Measurements from ENCODE around the gene FAM78A.
"Not testable (repeated sequence)": the region's sequence is repeated elsewhere in the genome, so short reads cannot be mapped to it uniquely, and the experiment has no call there.

The FAM78A gene

DNA sequence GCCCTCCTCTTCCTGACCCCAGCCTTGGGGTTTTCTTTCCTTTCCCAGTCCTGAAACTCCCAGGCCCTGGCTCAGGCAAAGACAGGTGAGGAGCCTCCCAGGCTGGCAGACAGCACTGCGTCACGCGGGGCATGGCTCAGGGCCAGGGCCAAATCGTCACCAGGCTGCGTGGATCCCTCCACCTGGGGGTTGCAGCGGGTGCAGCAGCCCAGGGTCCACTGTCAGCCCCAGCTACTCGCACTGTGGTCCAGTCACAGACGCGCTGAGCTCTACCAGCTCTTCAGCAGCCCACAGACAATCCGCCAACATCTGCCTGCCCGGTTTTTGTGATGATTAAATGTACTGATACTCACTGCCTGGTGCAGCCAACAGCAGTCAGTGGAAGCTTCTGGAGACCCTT is 12.1 kb downstream of the FAM78A start:
- no peak for DNase-seq (ENCODE audit: low read depth)

DNA sequence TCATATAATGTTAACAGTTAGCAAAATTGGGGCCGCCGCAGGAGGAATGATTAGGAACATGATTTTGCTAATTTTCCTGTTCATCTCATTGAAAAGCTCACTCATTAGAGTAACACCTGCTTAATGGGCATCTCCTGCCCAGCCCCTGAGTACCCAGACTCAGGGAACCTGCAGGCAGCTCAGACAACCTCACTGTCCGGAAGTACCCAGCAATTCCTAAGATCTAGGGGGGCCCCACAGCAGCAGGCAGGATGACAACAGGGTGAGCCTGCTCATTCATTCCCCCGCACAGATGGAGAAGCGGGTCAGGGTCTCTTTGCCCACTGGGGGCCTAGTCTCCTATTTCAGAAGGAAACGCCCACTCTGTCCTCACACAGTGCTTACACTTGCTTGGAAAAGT is 12.6 kb downstream of the FAM78A start:
- no peak for DNase-seq (ENCODE audit: low read depth)

DNA sequence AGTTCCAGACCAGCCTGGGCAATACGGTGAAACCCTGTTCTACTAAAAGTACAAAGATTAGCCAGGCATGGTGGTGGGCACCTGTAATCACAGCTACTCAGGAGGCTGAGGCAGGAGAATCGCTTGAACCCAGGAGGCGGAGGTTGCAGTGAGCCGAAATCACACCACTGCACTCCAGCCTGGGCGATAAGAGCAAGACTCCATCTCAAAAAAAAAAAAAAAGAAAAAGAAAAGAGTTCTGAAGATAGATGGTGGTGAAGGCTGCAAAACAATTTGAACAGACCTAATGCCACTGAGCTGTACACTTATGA is 13.3 kb downstream of the FAM78A start:
- not testable (repeated sequence) for DNase-seq (ENCODE audit: low read depth)

DNA sequence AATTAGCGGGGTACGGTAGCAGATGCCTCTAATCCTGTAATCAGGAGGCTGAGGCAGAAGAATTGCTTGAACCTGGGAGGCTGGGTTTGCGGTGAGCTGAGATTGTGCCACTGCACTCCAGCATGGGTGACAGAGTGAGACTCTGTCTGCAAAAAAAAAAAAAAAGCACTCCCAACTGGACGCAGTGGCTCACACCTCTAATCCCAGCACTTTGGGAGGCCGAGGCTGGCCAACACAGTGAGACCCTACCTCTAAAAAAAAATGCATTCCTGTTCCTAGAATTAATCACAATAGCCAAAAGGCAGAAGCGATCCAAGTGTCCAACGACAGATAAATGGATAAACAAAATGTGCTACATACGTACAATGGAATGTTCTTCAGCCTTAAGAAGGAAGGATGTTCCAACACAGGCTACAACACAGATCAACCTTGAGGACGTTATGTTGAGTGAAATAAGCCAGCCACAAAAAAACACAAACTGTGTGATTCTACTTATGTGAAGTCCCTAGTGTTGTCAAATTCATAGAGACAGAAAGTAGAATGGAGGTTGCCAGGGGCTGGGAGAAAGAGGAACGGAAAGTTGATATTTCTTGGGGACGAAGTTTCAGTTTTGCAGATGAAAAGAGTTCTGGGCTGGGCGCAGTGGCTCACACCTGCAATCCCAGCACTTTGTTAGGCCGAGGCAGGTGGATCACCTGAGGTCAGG is 13.8 kb downstream of the FAM78A start:
- DNase-seq (ENCODE audit: low read depth) = peak; percentile 39

DNA sequence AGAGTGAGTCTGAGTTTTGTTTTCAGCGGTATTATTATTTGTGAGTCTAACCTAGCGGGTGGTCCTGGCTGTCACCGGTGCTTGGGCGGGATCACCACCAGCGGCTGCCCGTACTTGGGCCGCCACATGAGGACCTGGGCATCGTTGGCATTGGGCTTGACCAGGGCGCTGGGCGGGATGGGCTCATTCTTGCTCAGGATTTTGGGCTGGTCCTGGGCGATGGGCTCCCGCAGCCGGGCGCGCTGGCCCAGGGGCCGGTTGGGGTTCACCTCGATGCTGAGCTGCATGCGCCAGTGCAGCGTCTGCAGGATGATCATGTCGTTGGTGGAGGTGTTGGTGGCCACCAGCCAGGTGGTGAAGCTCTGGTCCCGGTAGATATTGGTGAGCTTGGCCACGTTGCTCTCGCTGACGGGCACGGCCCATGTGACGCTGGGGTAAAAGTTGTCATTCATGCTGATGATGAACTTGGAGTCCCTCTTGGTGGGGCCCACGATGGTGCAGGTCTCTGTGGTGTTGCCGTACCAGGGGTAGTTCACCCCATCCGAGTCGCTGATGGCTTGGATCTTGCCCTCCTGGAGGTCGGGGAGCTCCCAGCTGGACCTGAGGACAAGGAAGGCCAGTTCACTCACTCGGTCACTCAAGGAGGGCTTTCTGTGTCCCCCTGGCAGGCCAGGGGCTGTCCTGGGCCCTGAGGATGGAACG is 15.4 kb downstream of the FAM78A start:
- no peak for DNase-seq (ENCODE audit: low read depth)

DNA sequence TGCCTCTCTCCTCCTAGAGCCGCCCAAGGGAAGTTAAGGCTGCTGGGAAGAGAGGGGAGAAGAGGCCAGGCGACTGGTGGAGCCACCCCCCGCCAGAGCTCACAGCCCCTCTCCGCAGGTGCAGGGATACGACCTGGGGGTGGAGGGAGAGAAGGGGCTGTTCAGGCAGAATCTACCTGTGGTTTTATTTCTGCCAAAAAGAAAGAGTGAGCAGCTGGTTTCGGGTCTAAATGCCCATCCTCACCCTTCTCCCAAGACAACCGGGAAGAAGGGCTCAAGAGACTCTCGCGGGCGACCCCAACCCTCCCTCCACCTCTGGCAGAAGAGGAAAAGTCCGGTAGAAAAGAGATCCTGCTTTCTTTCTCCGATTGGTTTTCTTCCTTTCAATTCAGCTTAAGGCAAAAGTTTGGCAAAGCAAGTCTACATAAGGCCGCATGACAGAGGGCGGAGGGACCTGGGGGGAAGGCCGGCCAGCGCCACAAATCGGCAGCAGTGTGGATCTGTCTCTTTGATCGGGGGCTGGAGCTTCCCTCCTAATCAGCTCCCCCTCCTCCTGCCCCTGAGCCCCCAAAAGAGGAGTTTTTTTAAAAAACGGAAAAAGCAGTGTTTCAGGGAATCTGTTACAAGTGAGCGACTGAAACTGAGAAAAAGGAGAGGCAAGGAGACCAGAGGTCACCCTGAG is 16.3 kb downstream of the FAM78A start:
- no peak for DNase-seq (ENCODE audit: low read depth)

DNA sequence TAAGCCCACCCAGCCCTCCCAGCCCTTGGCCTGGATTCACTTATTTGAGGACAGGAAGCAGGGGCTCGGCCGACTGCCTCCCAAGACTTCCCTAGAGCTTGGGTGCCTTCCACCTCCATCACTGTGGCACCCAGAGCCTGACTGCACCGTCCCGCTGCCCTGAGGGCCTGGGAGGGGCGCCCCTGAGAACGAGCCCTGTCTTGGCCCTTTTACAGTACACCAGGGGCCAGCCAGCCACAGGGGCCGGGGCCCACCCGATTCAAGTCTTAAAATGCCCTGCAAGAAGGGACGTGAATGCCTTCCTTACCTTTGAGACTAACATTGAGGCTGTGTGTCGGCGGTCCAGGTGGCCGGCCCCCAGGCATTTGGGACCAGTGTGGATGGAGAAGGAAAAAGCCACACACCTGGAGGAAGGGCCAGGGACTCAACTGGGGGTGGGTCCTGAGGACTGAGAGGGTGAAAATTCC is 16.8 kb downstream of the FAM78A start:
- DNase-seq (ENCODE audit: low read depth) = no peak

DNA sequence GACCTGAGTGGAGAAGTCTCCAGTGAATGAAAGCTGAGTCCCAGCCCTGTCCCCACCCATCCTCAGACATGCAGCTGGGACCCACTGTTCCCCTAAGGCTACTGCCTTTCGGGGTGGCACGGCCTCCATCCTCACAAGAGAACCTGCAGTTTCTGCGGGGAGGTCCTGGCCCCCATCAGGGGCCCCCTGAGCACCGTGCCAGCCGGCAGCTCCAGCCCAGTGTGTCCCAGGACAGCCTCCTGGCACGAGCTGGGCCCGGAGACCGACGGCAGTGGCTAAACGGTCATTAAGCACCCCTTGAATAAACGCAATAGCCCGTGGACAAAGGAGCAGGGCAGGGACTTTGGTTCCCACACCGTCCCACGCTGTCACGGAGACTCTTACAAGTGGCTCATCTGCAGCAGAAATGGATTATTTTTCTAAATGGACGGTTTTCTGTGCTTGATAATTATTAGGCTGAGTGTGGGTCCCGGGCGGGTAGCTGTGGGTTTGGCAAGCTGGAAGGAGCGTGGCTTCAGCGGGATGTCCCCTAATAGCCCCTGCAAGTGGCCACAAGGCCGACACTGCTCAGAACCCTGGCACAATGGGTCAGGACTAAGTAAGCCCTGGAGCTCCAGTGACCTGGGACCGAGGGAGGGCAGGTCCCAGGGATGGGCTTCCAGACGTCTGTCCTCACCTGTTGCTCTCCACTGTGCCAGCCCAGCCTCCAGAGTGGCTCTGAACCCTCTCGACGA is 17.4 kb downstream of the FAM78A start:
- DNase-seq (ENCODE audit: low read depth) = no peak

DNA sequence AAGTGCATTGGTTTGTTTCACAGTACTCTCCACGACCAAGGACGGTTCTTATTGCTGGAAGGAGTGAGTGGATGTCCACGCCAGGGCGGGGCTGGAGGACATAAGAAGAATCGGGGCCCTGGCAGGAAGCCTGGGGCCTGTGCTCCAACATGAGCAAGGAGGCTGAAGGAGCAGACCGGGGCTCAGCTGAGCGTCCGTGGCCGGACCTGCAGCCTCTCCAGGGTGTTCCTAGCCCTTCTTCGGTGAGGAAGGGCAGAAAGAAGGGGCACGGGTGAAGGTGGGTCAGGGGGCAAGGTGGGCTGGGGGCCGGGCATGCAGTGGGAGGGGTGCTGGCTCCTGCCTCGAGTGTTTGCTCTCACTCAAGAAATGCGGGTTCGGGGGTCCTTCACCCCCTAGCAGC is 18.1 kb downstream of the FAM78A start:
- no peak for DNase-seq (ENCODE audit: low read depth)

DNA sequence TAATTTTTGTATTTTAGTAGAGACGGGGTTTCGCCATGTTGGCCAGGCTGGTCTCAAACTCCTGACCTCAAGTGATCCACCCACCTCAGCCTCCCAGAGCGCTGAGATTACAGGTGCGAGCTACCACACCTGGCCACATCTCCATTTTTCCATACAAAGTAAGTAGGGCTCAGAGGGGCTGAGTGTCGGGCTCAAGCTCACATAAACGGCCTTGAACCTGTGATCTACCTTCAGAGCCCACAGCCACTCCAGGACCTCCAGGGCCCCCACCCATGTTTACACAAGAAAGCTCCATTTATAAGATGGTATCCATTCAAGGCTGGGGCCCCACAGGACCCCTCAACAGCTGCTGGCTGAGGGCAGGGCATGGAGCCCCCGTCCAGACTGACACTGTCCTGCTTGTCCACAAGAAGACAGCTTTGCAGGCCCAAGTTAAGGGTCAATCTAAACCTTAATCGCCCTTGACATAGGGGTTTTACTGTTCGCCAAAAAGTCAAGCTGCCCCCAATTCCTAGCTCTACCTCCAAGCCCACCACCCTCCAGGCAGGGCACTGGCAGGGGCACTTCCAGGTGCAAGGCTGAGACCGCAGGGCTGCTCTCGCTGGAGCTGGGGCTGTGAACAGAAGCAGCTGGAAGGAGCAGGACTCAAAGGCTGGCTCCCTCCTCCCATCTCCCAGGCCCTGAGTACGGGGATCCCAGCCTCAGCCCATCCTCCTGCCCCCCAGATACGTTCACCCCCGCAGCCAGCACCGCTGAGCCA is 18.9 kb downstream of the FAM78A start:
- DNase-seq (ENCODE audit: low read depth) = no peak

DNA sequence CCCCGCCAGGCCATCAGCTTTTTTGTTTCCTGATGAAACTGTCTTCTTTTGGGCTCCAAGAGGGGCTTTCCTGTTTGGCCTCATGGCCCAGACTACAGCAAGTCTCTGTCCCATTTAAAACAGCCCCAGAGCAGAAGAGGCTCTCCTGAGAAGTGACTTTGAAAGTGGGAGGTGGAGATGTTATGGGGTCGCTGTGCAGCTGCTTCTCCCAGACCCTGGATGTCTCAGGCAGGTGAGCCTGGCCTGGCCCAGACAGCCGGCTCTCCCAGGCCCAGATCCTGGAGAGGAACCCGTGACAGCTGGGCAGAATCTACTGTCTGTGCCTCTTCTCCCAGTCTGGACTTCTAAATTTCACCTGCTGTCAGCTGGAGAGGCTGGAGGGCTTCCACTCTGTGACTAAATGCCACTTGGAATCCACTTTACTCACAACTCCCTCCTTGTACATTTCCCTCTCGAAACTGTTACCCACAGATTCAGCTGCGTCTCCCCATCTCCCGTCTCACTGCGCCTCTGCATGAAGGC is 20.6 kb downstream of the FAM78A start:
- no peak for DNase-seq (ENCODE audit: low read depth)

DNA sequence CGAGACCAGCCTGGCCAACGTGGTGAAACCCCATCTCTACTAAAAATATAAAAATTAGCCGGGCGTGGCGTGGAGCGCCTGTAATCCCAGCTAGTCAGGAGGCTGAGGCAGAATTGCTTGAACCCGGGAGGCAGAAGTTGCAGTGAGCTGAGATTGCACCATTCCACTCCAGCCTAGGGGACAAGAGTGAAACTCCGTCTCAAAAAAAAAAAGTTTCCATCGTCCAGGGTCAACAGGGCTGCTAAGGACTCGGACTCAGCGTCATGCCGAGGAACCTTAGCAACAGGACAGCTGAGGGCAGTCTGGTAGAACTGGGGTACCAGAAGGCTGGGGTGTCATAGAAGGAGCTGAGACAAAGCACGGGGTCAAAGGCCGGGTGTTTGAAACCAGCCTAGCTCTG is 21.7 kb downstream of the FAM78A start:
- DNase-seq (ENCODE audit: low read depth) = no peak

DNA sequence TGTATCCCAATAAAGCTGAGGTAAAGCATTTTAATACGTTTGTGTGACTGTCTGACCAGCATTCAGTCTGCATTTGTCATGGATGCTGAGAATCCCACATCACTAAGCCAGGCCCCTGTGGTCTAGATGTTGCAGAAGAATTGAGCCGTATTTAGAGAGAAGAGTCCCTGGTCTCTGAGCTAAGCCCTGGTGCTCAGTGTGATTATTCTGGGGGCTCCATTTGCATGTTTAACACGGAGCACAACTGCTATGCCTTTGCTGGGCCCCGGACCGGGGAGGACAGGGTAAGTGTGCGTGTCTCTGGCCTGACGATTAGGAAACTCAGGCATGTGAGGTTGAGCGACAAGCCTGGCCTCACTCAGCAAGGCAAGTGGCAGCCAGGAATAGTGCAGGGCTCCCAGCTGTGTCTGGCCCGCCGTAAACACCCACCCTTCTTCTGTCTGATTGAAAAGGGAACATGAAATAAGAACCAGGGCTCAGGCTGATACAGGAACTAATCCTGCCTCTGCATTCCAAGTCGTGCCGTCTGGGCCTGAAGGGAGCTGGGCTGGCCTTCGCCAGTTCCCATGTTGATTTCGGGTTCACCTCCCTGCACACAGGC is 22.3 kb downstream of the FAM78A start:
- peak; percentile 71 for DNase-seq (ENCODE audit: low read depth)

DNA sequence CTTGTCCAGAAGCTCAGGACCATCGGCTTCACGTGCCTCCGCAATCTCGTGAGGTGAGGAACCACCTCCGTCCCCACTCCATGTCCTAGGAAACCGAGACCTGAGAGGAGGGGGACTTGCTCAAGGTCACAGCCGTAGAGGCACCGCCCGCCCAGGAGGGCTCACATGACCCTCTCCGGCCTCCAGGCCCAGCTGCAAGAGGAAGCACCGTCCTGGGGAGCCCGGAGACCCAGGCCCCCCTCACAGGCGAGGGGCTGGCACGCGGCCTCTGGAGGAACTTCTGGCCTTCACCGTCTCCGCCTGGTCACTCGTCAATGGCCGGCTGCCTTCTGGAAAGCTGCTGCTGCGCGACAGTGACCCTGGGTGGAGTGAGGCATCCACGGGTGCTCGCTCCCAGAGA is 24.2 kb downstream of the FAM78A start:
- DNase-seq (ENCODE audit: low read depth) = no peak

DNA sequence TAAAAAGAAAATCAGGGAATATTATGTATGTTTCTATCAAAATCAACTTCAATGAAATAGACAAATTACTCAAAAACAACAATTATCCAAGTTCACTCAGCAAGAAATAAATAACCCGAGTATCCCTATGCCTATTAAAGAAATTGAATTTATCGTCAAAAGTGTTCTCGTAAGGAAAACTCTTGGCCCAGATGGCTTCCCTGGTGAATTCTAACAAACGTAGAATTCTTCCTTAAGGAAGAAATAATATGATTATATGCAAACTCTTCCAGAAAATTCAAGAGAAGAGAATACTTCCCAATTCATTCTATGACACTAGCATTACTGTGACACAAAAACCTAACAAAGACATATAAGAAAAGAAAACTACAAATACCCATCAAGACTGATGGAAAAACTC is 29.7 kb downstream of the FAM78A start:
- DNase-seq (ENCODE audit: low read depth) = no peak

DNA sequence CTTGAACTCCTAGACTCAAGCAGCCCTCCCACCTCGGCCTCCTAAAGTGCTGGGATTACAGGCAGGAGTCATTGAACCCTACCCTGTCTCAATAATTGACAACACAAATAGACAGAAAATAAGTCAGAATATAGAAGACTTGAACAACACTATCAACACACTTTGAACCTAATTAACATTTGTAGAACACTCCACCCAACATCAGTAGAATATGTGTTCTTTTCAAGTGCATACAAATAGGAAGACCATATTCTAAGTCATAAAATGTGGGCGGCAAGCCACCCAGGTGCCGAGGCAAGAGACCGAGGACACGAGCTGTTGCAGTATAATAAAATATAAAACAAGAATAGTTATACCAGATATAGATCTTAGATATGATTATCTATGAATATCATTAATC is 32.0 kb downstream of the FAM78A start:
- DNase-seq (ENCODE audit: low read depth) = not testable (repeated sequence)

DNA sequence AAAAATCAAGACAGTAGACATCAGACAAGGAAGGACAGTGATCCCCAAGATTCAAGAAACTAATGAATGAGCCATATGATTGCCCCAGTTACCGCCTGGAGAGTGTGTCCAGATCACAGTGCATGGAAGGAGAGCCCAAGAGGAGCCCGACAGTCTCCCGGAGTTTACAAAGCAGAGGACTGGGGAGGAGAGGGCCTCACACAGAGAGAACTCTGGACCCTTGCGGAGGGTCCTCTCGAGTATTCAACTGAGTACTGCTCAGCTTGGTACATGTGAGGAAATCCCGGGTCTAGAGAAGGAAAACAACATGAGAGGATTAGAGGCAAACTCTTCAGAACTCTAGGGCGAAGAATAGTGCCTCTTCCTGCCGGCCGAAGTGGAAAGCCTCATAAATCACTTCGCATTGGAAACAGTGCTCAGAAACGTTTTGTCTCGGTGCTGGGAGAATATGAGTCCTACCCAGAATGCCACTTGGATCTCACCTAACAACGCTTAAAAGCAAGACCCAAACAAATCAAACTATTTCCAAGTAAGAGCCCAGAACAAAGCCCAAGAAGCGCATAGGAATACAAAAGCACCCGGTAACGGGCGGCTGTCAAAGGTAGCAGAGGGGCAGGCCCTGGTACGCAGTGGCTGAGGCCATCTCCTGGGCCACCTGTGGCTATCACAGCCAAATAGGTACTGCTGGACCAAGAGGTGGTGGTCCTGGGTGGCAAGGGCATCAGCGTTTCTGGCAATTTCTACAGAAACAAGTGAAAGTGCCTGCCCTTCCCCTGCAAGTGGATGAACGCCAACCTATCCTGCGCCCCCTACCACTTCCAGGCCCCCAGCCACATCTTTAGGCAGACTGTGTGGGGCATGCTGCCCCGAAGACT is 36.0 kb downstream of the FAM78A start:
- no peak for DNase-seq (ENCODE audit: low read depth)

DNA sequence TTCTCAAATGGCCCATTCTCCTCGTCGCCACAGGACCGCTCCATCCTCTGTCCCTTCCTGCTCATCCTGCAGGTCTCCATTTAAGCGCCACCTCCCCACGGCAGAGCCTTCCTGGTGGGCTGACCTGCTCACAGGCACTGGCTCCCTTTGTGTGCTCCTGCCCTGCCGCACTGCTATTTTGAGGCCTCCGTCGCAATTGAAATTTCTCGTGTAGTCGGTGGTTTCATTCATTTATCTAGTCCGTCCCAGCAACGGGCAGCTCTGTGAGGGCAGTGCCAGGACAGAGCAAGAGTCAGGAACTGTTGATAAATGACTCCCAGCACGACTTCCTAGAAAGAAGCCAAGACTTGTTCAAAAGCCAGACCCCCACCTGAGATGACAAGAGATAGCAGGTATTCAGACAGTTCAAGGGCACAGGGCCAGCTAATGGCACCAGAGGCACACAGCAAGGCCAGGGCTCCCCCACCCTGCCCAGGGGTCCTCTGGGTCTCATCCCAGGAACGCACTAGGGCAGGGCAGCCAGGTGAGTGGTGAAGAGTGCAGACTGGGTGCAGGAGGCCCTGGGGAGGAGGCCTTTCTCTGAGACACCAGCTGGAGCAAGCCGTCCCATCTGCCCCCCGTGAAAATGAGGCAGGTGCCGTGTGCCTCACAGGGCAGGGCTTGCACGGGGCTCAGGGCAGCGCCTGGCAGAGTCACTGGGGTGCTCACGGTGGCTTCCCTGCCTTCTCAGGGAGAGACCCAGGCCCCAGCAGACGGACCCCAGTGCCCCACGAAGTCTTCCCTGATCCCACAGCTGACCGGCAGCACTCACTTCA is 36.9 kb downstream of the FAM78A start:
- no peak for DNase-seq (ENCODE audit: low read depth)

DNA sequence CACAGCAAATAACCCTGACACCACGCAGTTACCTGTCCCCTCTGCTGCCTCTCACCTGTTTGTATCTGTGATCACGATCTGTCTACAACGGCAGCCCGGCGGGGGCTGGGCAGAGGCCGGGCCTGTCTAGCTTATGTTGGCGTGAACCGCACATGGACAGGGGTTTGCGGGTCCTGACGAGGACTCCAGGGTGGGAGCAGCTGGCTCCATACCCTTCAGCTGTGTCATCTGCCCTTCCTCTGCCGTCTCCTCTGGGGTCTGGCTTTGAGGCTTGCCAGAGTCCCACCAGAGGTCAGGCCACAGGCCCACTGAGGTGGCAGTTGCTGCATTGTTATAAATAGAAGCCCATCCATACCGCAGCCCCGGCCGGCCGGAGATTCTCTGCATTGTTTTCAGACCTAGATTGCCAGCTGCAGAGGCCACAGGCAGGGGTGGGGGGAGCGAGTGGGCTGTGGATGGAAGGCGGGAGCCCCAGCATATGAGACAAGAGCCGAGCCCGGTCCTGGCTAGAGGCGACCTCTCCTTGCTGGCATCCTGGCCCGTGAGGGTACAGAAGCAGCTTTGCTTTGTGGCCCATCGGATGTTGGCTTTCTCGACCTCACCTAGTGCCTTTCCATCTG is 37.8 kb downstream of the FAM78A start:
- DNase-seq (ENCODE audit: low read depth) = peak; percentile 47
